SK-N-SH treated with all-trans-retinoic acid at 6 μM for 48 hours (cell line): ENCODE measurements around the gene BLOC1S1.

ENCODE experiments used
- ATAC-seq: fragments of 200-7000 bp; cut with Tn5 transposase; 3 replicates; pipeline ENCODE4 v1.9.1; 2020; ENCODE audit warnings: mild to moderate bottlenecking, moderate library complexity
- BACH2 ChIP-seq: fragments of 250-450 bp; sonication (Bioruptor Pico); IDR thresholded peaks from 2 replicates; pipeline ENCODE4 v1.9.0; 2021; ENCODE audit warnings: mild to moderate bottlenecking, borderline replicate concordance
- CSDC2 ChIP-seq: fragments of 250-450 bp; sonication (Bioruptor Pico); IDR thresholded peaks from 2 replicates; pipeline ENCODE4 v1.5.0; 2020; ENCODE audit warnings: mild to moderate bottlenecking, moderate library complexity
- GLIS3 ChIP-seq: fragments of 250-450 bp; sonication (Bioruptor Pico); IDR thresholded peaks from 2 replicates; pipeline ENCODE4 v1.5.0; 2020; ENCODE audit warnings: mild to moderate bottlenecking, moderate library complexity
- ISL1 ChIP-seq: fragments of 250-450 bp; sonication (Bioruptor Pico); IDR thresholded peaks from 2 replicates; pipeline ENCODE4 v2.1.2; 2022; ENCODE audit warnings: mild to moderate bottlenecking, moderate library complexity
- OSR1 ChIP-seq: fragments of 250-450 bp; sonication (Bioruptor Pico); IDR thresholded peaks from 2 replicates; pipeline ENCODE4 v1.8.0; 2022; ENCODE audit warnings: moderate library complexity, mild to moderate bottlenecking, inconsistent platforms
- PATZ1 ChIP-seq: fragments of 250-450 bp; sonication (Bioruptor Pico); IDR thresholded peaks from 2 replicates; pipeline ENCODE4 v1.8.0; 2020; ENCODE audit warnings: mild to moderate bottlenecking, moderate library complexity, borderline replicate concordance
- PPARA ChIP-seq: fragments of 250-450 bp; sonication (Bioruptor Pico); IDR thresholded peaks from 2 replicates; pipeline ENCODE4 v1.5.0; 2020; ENCODE audit warnings: mild to moderate bottlenecking, borderline replicate concordance
- SNAI2 ChIP-seq: fragments of 250-450 bp; sonication (Bioruptor Pico); IDR thresholded peaks from 2 replicates; pipeline ENCODE4 v1.5.0; 2020; ENCODE audit warnings: mild to moderate bottlenecking, moderate library complexity
- TCF4 ChIP-seq: fragments of 250-450 bp; sonication (Bioruptor Pico); IDR thresholded peaks from 2 replicates; pipeline ENCODE4 v1.8.0; 2021; ENCODE audit warnings: mild to moderate bottlenecking, moderate library complexity, borderline replicate concordance
- TOX ChIP-seq: fragments of 250-450 bp; sonication (Bioruptor Pico); IDR thresholded peaks from 2 replicates; pipeline ENCODE4 v1.8.0; 2021; ENCODE audit warnings: mild to moderate bottlenecking, moderate library complexity, borderline replicate concordance
- TSHZ2 ChIP-seq: fragments of 250-450 bp; sonication (Bioruptor Pico); IDR thresholded peaks from 2 replicates; pipeline ENCODE4 v1.5.0; 2020; ENCODE audit warnings: mild to moderate bottlenecking, moderate library complexity
- ZC3H10 ChIP-seq: fragments of 250-450 bp; sonication (Bioruptor Pico); IDR thresholded peaks from 2 replicates; pipeline ENCODE4 v1.5.1; 2021; ENCODE audit warnings: mild to moderate bottlenecking, moderate library complexity
- ZFP3 ChIP-seq: fragments of 250-450 bp; sonication (Bioruptor Pico); IDR thresholded peaks from 2 replicates; pipeline ENCODE4 v1.5.0; 2020; ENCODE audit warnings: mild to moderate bottlenecking, moderate library complexity
- ZFP30 ChIP-seq: fragments of 450-650 bp; formaldehyde crosslinking; IDR thresholded peaks from 2 replicates; pipeline ENCODE4 v1.5.0; 2022; ENCODE audit warnings: mild to moderate bottlenecking, moderate library complexity
- ZNF565 ChIP-seq: fragments of 450-650 bp; formaldehyde crosslinking; conservative IDR thresholded peaks from 2 replicates; pipeline ENCODE4 v1.5.0; 2020; ENCODE audit warnings: low read depth, mild to moderate bottlenecking, moderate library complexity
- ZNF70 ChIP-seq: fragments of 450-650 bp; formaldehyde crosslinking; IDR thresholded peaks from 2 replicates; pipeline ENCODE4 v1.5.0; 2020; ENCODE audit warnings: mild to moderate bottlenecking, moderate library complexity
- ZNF8 ChIP-seq: fragments of 450-650 bp; formaldehyde crosslinking; IDR thresholded peaks from 2 replicates; pipeline ENCODE4 v1.5.0; 2020; ENCODE audit warnings: mild to moderate bottlenecking, moderate library complexity
- TF ChIP-seq, protein P1 (sequence below): fragments of 250-450 bp; sonication (Bioruptor Pico); IDR thresholded peaks from 2 replicates; pipeline ENCODE4 v1.8.0; 2021; ENCODE audit warnings: low read depth, mild to moderate bottlenecking, moderate library complexity, borderline replicate concordance
- TF ChIP-seq, protein P2 (sequence below): fragments of 250-450 bp; sonication (Bioruptor Pico); IDR thresholded peaks from 2 replicates; pipeline ENCODE4 v1.5.1; 2021; ENCODE audit warnings: mild to moderate bottlenecking, moderate library complexity

Gene BLOC1S1

GRCh38 chr12:55704824-55705718, 10.8 kb upstream of the BLOC1S1 start:
- ATAC-seq: no peak
- TF ChIP-seq PPARA (no peak), ISL1 (CRISPR knock-in tag) (no peak), SNAI2 (CRISPR knock-in tag) (no peak), ZNF8 (no peak), ZNF70 (CRISPR knock-in tag) (no peak), ZNF565 (CRISPR knock-in tag) (no peak)
- TF ChIP-seq, protein P1, sequence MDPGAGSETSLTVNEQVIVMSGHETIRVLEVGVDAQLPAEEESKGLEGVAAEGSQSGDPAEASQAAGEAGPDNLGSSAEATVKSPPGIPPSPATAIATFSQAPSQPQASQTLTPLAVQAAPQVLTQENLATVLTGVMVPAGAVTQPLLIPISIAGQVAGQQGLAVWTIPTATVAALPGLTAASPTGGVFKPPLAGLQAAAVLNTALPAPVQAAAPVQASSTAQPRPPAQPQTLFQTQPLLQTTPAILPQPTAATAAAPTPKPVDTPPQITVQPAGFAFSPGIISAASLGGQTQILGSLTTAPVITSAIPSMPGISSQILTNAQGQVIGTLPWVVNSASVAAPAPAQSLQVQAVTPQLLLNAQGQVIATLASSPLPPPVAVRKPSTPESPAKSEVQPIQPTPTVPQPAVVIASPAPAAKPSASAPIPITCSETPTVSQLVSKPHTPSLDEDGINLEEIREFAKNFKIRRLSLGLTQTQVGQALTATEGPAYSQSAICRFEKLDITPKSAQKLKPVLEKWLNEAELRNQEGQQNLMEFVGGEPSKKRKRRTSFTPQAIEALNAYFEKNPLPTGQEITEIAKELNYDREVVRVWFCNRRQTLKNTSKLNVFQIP (CRISPR knock-in tag): no peak

GRCh38 chr12:55705782-55706402, 10.0 kb upstream of the BLOC1S1 start:
- no peak for ATAC-seq
- no peak for TF ChIP-seq TOX (CRISPR knock-in tag)
- TF ChIP-seq TCF4 (CRISPR knock-in tag): no peak
- TF ChIP-seq TSHZ2 (CRISPR knock-in tag): no peak
- TF ChIP-seq ZNF70 (CRISPR knock-in tag): no peak
- no peak for TF ChIP-seq CSDC2 (CRISPR knock-in tag)
- no peak for TF ChIP-seq OSR1
- no peak for TF ChIP-seq ZC3H10 (CRISPR knock-in tag)
- no peak for TF ChIP-seq ZFP3 (CRISPR knock-in tag)
- no peak for TF ChIP-seq GLIS3 (CRISPR knock-in tag)
- TF ChIP-seq, protein P1 (CRISPR knock-in tag): no peak
- TF ChIP-seq ZFP30: no peak
- no peak for TF ChIP-seq PATZ1 (CRISPR knock-in tag)
- no peak for TF ChIP-seq BACH2 (CRISPR knock-in tag)
- TF ChIP-seq ZNF8: no peak
- TF ChIP-seq PPARA: no peak
- TF ChIP-seq, protein P2, sequence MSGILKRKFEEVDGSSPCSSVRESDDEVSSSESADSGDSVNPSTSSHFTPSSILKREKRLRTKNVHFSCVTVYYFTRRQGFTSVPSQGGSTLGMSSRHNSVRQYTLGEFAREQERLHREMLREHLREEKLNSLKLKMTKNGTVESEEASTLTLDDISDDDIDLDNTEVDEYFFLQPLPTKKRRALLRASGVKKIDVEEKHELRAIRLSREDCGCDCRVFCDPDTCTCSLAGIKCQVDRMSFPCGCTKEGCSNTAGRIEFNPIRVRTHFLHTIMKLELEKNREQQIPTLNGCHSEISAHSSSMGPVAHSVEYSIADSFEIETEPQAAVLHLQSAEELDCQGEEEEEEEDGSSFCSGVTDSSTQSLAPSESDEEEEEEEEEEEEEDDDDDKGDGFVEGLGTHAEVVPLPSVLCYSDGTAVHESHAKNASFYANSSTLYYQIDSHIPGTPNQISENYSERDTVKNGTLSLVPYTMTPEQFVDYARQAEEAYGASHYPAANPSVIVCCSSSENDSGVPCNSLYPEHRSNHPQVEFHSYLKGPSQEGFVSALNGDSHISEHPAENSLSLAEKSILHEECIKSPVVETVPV (CRISPR knock-in tag): no peak
- TF ChIP-seq ZNF565 (CRISPR knock-in tag): no peak
- TF ChIP-seq, all 23 proteins: peak for 0
